Measurements from ENCODE around the gene PDXDC1.
"Not testable (repeated sequence)": the region's sequence is repeated elsewhere in the genome, so short reads cannot be mapped to it uniquely, and the experiment has no call there.

The PDXDC1 gene

DNA sequence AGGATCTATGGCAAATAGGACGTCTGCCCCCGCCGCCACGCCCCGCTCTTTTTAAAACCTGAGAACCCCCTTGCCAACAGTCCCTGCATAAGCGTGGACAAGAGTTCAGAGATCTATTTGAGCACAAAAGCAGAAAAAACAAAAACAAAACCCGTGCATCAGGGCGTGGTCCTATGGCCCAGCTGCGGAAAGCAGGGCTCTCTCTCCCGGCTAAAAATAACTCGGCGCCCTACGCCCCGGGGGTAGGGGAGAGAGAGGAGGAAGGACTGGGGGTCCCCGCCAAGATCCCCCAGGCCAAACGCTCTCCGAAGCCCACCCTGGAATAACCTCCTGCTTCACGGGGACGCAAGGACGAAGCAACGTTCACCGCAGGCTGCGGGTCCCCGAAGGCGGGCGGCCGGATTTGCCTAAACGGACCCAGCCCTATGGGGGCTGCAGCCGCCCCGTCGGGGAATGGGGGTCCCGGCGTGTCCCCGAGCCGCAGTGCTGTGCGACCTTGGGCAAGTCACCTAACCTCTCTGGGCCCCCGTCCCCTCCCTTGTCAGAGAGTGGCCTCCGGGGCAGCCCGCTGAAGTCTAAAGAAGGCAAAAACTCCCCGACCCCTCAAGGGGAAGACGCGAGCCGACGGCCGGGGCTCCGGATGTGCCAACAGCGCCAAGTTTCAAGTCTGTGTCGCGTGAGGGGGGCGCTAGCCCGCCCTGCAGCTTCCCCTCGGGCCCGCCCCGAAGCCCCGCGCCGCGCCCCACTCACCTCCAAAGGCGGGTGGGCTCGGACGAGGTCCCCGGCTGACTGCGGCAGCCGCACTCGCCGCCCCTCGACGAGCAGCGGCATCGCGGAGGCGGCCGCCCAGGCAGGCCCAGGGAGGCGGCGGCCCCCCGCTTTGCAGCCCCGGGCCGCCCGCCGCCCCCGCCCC is 80.6 kb downstream of the PDXDC1 start:
- Histone ChIP-seq H3K9me3 (ENCODE audit: control extremely low read depth in 1 of 5, control insufficient read depth in 4 of 5, insufficient read depth in 2 of 5, low read depth in 1 of 5, low read length in 4 of 5) (no peaks in the 10 kb centered on the region), H3K27me3 (replicated peaks in 2 of 5; ENCODE audit: control insufficient read depth in 4 of 5, insufficient read depth in 5 of 5, low read length in 4 of 5) (no peaks in the 10 kb centered on the region), H3K4me1 (ENCODE audit: control extremely low read depth in 1 of 4, control insufficient read depth in 4 of 4, insufficient read depth in 4 of 4, low read length in 3 of 4) (peaks cover 0 to 19% (median 11%) of the 10 kb centered on the region in 4 experiments), H3K27ac (ENCODE audit: insufficient read depth in 1 of 2, low read depth in 1 of 2, low read length in 2 of 2, poor library complexity in 1 of 2, severe bottlenecking in 2 of 2) (peak overlapping the region in 1 of 2 experiments; percentile 75), H3K4me3 (ENCODE audit: control insufficient read depth in 1 of 7, extremely low read depth in 1 of 7, insufficient read depth in 4 of 7, low read depth in 2 of 7, low read length in 6 of 7) (peak overlapping the region; percentile 71 to 92 (median 88)), H3K36me3 (ENCODE audit: control insufficient read depth in 4 of 4, insufficient read depth in 4 of 4, low read length in 3 of 4) (peaks cover 2 to 14% (median 10%) of the 10 kb centered on the region in 4 experiments)
- WGBS (ENCODE audit: insufficient coverage), result 5% methylated on average over 55 of the region's 81 CpGs
- ChIA-PET POLR2A (no interaction called here), CTCF (no interaction called here)
- peak; percentile 79 to 94 (median 92) for DNase-seq

DNA sequence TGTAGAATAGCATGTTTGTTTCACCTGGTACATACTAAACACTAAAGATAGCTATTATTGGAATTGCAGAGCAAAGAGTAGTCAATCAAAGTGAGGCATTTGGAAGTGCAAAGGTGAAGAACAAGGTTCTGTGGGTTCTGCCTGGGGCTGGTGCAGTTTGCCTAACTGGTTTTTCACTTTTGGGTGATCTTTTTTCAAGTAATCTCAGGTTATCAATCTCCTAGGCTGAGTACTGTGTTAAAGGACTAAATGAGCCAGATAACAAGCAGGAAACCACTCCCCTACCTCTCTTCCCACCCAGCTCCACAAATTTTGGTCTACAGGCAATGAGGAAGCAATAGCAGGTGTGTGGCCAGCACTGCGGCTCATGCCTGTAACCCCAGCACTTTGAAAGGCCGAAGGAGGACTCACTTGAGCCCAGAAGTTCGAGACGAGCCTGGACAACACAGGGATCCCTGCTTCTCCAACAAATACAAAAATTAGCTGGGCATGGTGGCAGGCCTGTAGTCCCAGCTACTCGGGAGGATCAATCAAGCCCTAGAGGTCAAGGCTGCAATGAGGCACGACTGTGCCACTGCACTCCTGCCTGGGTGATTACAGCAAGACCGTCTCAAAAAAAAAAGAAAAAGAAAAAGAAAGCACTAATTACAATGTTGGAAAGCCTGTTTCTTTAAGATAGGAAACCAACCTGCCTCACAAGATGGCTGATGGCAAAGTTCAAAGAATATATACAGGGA is 83.0 kb downstream of the PDXDC1 start:
- peaks cover 9 to 38% (median 24%) of the 10 kb centered on the region in 4 experiments for H3K36me3 ChIP-seq (ENCODE audit: control insufficient read depth in 4 of 4, insufficient read depth in 4 of 4, low read length in 3 of 4)
- DNase-seq, result no peak
- ChIA-PET POLR2A (no interaction called here), CTCF (interaction anchor here (0.6 to 1.9 kb wide), 3 partner anchors 16 to 602 kb away, joined by 3 to 10 read pairs (median 4); no protein-coding TSS in a partner anchor)
- WGBS (ENCODE audit: insufficient coverage), result 95% methylated on average over 6 of the region's 7 CpGs
- no peak overlapping the region for H3K4me3 ChIP-seq (ENCODE audit: control insufficient read depth in 1 of 7, extremely low read depth in 1 of 7, insufficient read depth in 4 of 7, low read depth in 2 of 7, low read length in 6 of 7)
- H3K9me3 ChIP-seq (ENCODE audit: control extremely low read depth in 1 of 5, control insufficient read depth in 4 of 5, insufficient read depth in 2 of 5, low read depth in 1 of 5, low read length in 4 of 5), result no peaks in the 10 kb centered on the region
- peaks cover 0 to 15% (median 11%) of the 10 kb centered on the region in 4 experiments for H3K4me1 ChIP-seq (ENCODE audit: control extremely low read depth in 1 of 4, control insufficient read depth in 4 of 4, insufficient read depth in 4 of 4, low read length in 3 of 4)
- no peaks in the 10 kb centered on the region for H3K27me3 ChIP-seq (replicated peaks in 2 of 5; ENCODE audit: control insufficient read depth in 4 of 5, insufficient read depth in 5 of 5, low read length in 4 of 5)
- H3K27ac ChIP-seq (ENCODE audit: insufficient read depth in 1 of 2, low read depth in 1 of 2, low read length in 2 of 2, poor library complexity in 1 of 2, severe bottlenecking in 2 of 2), result no peak overlapping the region

GRCh38 chr16:15059324-15059723 is 84.5 kb downstream of the PDXDC1 start:
- ChIA-PET CTCF (no interaction called here), POLR2A (no interaction called here)
- WGBS (ENCODE audit: insufficient coverage), result 100% methylated on average over 2 of the region's 3 CpGs
- H3K4me1 ChIP-seq (ENCODE audit: control extremely low read depth in 1 of 4, control insufficient read depth in 4 of 4, insufficient read depth in 4 of 4, low read length in 3 of 4), result peaks cover 0 to 15% (median 11%) of the 10 kb centered on the region in 4 experiments
- H3K9me3 ChIP-seq (ENCODE audit: control extremely low read depth in 1 of 5, control insufficient read depth in 4 of 5, insufficient read depth in 2 of 5, low read depth in 1 of 5, low read length in 4 of 5), result no peaks in the 10 kb centered on the region
- no peaks in the 10 kb centered on the region for H3K27me3 ChIP-seq (replicated peaks in 2 of 5; ENCODE audit: control insufficient read depth in 4 of 5, insufficient read depth in 5 of 5, low read length in 4 of 5)
- H3K4me3 ChIP-seq (ENCODE audit: control insufficient read depth in 1 of 7, extremely low read depth in 1 of 7, insufficient read depth in 4 of 7, low read depth in 2 of 7, low read length in 6 of 7), result no peak overlapping the region
- DNase-seq, result no peak
- H3K36me3 ChIP-seq (ENCODE audit: control insufficient read depth in 4 of 4, insufficient read depth in 4 of 4, low read length in 3 of 4), result peaks cover 9 to 42% (median 24%) of the 10 kb centered on the region in 4 experiments
- H3K27ac ChIP-seq (ENCODE audit: insufficient read depth in 1 of 2, low read depth in 1 of 2, low read length in 2 of 2, poor library complexity in 1 of 2, severe bottlenecking in 2 of 2), result no peak overlapping the region

- CTCF ChIA-PET, result interaction anchor here (1.2 to 1.5 kb wide), 3 partner anchors 9 to 22 kb away, joined by 3 to 4 read pairs (median 4); no protein-coding TSS in a partner anchor
- H3K4me1 ChIP-seq (ENCODE audit: control extremely low read depth in 1 of 4, control insufficient read depth in 4 of 4, insufficient read depth in 4 of 4, low read length in 3 of 4); H3K4me3 ChIP-seq (ENCODE audit: control insufficient read depth in 1 of 7, extremely low read depth in 1 of 7, insufficient read depth in 4 of 7, low read depth in 2 of 7, low read length in 6 of 7); POLR2A ChIA-PET; H3K9me3 ChIP-seq (ENCODE audit: control extremely low read depth in 1 of 5, control insufficient read depth in 4 of 5, insufficient read depth in 2 of 5, low read depth in 1 of 5, low read length in 4 of 5); H3K27me3 ChIP-seq (replicated peaks in 2 of 5; ENCODE audit: control insufficient read depth in 4 of 5, insufficient read depth in 5 of 5, low read length in 4 of 5); DNase-seq; H3K27ac ChIP-seq (ENCODE audit: insufficient read depth in 1 of 2, low read depth in 1 of 2, low read length in 2 of 2, poor library complexity in 1 of 2, severe bottlenecking in 2 of 2): not testable (repeated sequence)
- peaks cover 9 to 57% (median 24%) of the 10 kb centered on the region in 4 experiments for H3K36me3 ChIP-seq (ENCODE audit: control insufficient read depth in 4 of 4, insufficient read depth in 4 of 4, low read length in 3 of 4)
- 83% methylated on average over 2 of the region's 8 CpGs for WGBS (ENCODE audit: insufficient coverage)
Observed at GRCh38 chr16:15062085-15062810, 87.4 kb downstream of the PDXDC1 start.

- H3K27ac ChIP-seq (ENCODE audit: insufficient read depth in 1 of 2, low read depth in 1 of 2, low read length in 2 of 2, poor library complexity in 1 of 2, severe bottlenecking in 2 of 2); H3K27me3 ChIP-seq (replicated peaks in 2 of 5; ENCODE audit: control insufficient read depth in 4 of 5, insufficient read depth in 5 of 5, low read length in 4 of 5); H3K4me3 ChIP-seq (ENCODE audit: control insufficient read depth in 1 of 7, extremely low read depth in 1 of 7, insufficient read depth in 4 of 7, low read depth in 2 of 7, low read length in 6 of 7); CTCF ChIA-PET; H3K9me3 ChIP-seq (ENCODE audit: control extremely low read depth in 1 of 5, control insufficient read depth in 4 of 5, insufficient read depth in 2 of 5, low read depth in 1 of 5, low read length in 4 of 5); DNase-seq; H3K4me1 ChIP-seq (ENCODE audit: control extremely low read depth in 1 of 4, control insufficient read depth in 4 of 4, insufficient read depth in 4 of 4, low read length in 3 of 4); POLR2A ChIA-PET: not testable (repeated sequence)
- WGBS (ENCODE audit: insufficient coverage), result no CpG with 5 or more reads among the region's 4 CpGs
- H3K36me3 ChIP-seq (ENCODE audit: control insufficient read depth in 4 of 4, insufficient read depth in 4 of 4, low read length in 3 of 4), result peaks cover 3 to 49% (median 17%) of the 10 kb centered on the region in 4 experiments
Observed at GRCh38 chr16:15065961-15066360, 91.1 kb downstream of the PDXDC1 start.

DNA sequence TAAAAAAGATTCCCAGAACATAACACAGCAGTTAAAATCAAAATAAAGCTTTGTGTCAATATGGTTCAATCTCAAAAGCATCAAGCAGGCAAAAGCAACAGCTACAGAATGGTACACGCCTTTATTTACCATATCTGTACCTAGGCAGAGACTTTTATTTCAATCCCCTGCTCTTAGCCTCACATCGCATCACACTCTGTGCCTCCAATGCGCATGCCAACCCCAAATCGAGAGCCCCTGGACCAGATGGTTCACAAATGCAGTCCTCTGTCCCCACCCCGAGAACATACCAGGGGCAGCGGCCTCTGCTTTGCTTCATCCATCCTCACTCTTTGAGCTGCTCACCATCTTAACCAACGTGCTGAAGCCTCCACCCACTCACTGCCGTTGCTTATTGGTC is 91.9 kb downstream of the PDXDC1 start:
- DNase-seq; POLR2A ChIA-PET; H3K27me3 ChIP-seq (replicated peaks in 2 of 5; ENCODE audit: control insufficient read depth in 4 of 5, insufficient read depth in 5 of 5, low read length in 4 of 5); H3K27ac ChIP-seq (ENCODE audit: insufficient read depth in 1 of 2, low read depth in 1 of 2, low read length in 2 of 2, poor library complexity in 1 of 2, severe bottlenecking in 2 of 2); H3K4me3 ChIP-seq (ENCODE audit: control insufficient read depth in 1 of 7, extremely low read depth in 1 of 7, insufficient read depth in 4 of 7, low read depth in 2 of 7, low read length in 6 of 7); CTCF ChIA-PET; H3K4me1 ChIP-seq (ENCODE audit: control extremely low read depth in 1 of 4, control insufficient read depth in 4 of 4, insufficient read depth in 4 of 4, low read length in 3 of 4); H3K9me3 ChIP-seq (ENCODE audit: control extremely low read depth in 1 of 5, control insufficient read depth in 4 of 5, insufficient read depth in 2 of 5, low read depth in 1 of 5, low read length in 4 of 5): not testable (repeated sequence)
- peaks cover 2 to 44% (median 10%) of the 10 kb centered on the region in 4 experiments for H3K36me3 ChIP-seq (ENCODE audit: control insufficient read depth in 4 of 4, insufficient read depth in 4 of 4, low read length in 3 of 4)
- WGBS (ENCODE audit: insufficient coverage), result no CpG with 5 or more reads among the region's 8 CpGs
